Measurements from ENCODE around the gene SKI. TPM values are rescaled to one million over a fixed set of nuclear protein-coding genes. Genes with fewer than 3 reads are reported as not detected.

The SKI gene
- total and polyA plus RNA-seq, 2 experiments from 2014 or later = 9.3 to 66.8 TPM

GRCh38 chr1:2296614-2297013 is 68.5 kb downstream of the SKI start (continued):
- TF ChIP-seq ZNF462 (CRISPR knock-in tag; IDR thresholded peaks at IDR 0.05) = no peak
- TF ChIP-seq POLR2AphosphoS5 (IDR thresholded peaks at IDR 0.05; ENCODE audit: low read depth) = no peak
- TF ChIP-seq STAT1 (IDR thresholded peaks at IDR 0.05; ENCODE audit: unreplicated experiment) = no peak

- Histone ChIP-seq H3K4me1 (ENCODE audit: insufficient read depth) (no peaks in the 10 kb centered on the region), H3K9me2 (ENCODE audit: insufficient read depth) (no peaks in the 10 kb centered on the region), H3F3A (replicated peaks; ENCODE audit: low read depth) (no peaks in the 10 kb centered on the region), H3K4me2 (no peak overlapping the region), H3K27me3 (ENCODE audit: insufficient read depth) (no peaks in the 10 kb centered on the region), H3K79me2 (replicated peaks; ENCODE audit: insufficient read depth) (peaks cover 100% of the 10 kb centered on the region), H2AFZ (no peak overlapping the region), H4K20me1 (replicated peaks; ENCODE audit: insufficient read depth) (peaks cover 40% of the 10 kb centered on the region; the same call in 1 of the 2 replicates), H3K27ac (ENCODE audit: low read depth) (no peak overlapping the region), H3K36me3 (ENCODE audit: insufficient read depth) (no peaks in the 10 kb centered on the region), H3K4me3 (no peak overlapping the region)
- H3K27ac Mint-ChIP-seq = no peak overlapping the region
- H3K27me3 Mint-ChIP-seq (ENCODE audit: insufficient read depth, low read depth, poor library complexity) = peaks cover 28% of the 10 kb centered on the region
- H3K4me3 Mint-ChIP-seq = no peak overlapping the region
- H3K9me3 Mint-ChIP-seq = no peaks in the 10 kb centered on the region; the same call in 2 of the 3 replicates
- no peaks in the 10 kb centered on the region for H3K36me3 Mint-ChIP-seq (ENCODE audit: low read depth)
- ATAC-seq (no peak), DNase-seq (ENCODE audit: low spot score) (no peak)
- H3K4me1 Mint-ChIP-seq = peaks cover 14% of the 10 kb centered on the region
- no peak for TF ChIP-seq CREB1 (CRISPR knock-in tag; IDR thresholded peaks at IDR 0.05; ENCODE audit: low read depth)
- TF ChIP-seq, protein P1, sequence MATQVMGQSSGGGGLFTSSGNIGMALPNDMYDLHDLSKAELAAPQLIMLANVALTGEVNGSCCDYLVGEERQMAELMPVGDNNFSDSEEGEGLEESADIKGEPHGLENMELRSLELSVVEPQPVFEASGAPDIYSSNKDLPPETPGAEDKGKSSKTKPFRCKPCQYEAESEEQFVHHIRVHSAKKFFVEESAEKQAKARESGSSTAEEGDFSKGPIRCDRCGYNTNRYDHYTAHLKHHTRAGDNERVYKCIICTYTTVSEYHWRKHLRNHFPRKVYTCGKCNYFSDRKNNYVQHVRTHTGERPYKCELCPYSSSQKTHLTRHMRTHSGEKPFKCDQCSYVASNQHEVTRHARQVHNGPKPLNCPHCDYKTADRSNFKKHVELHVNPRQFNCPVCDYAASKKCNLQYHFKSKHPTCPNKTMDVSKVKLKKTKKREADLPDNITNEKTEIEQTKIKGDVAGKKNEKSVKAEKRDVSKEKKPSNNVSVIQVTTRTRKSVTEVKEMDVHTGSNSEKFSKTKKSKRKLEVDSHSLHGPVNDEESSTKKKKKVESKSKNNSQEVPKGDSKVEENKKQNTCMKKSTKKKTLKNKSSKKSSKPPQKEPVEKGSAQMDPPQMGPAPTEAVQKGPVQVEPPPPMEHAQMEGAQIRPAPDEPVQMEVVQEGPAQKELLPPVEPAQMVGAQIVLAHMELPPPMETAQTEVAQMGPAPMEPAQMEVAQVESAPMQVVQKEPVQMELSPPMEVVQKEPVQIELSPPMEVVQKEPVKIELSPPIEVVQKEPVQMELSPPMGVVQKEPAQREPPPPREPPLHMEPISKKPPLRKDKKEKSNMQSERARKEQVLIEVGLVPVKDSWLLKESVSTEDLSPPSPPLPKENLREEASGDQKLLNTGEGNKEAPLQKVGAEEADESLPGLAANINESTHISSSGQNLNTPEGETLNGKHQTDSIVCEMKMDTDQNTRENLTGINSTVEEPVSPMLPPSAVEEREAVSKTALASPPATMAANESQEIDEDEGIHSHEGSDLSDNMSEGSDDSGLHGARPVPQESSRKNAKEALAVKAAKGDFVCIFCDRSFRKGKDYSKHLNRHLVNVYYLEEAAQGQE (IDR thresholded peaks at IDR 0.05; ENCODE audit: unreplicated experiment) = no peak
- no peak for TF ChIP-seq POLR2AphosphoS5 (IDR thresholded peaks at IDR 0.05; ENCODE audit: low read depth)
Measured at GRCh38 chr1:2297246-2298011, 69.3 kb downstream of the SKI start.

Measured in GM23338 (cell line).